ENCODE measurements around the gene DRC3.

Gene DRC3

GRCh38 chr17:18000030-18000408, 27.4 kb downstream of the DRC3 start:
- Histone ChIP-seq H3K27ac (ENCODE audit: low read length) (no peak overlapping the region), H3K9me3 (replicated peaks; ENCODE audit: insufficient read depth, low read length) (no peaks in the 10 kb centered on the region), H3K4me2 (ENCODE audit: low read depth, low read length) (no peak overlapping the region), H3K9me2 (replicated peaks; ENCODE audit: insufficient read depth, low read length) (no peaks in the 10 kb centered on the region), H3K4me1 (ENCODE audit: low read length) (no peaks in the 10 kb centered on the region), H3K9ac (ENCODE audit: low read length) (no peak overlapping the region), H3F3A (ENCODE audit: insufficient read depth, low read length) (no peaks in the 10 kb centered on the region), H2AFZ (ENCODE audit: low read length) (no peak overlapping the region), H3K79me2 (ENCODE audit: low read length) (no peaks in the 10 kb centered on the region), H3K27me3 (replicated peaks; ENCODE audit: insufficient read depth, low read length) (no peaks in the 10 kb centered on the region), H4K20me1 (ENCODE audit: insufficient read depth, low read length) (no peaks in the 10 kb centered on the region), H3K36me3 (replicated peaks; ENCODE audit: insufficient read depth, low read length) (no peaks in the 10 kb centered on the region), H3K4me3 (ENCODE audit: low read length) (no peak overlapping the region)
- DNase-seq: no peak
- TF ChIP-seq EZH2phosphoT487 (IDR thresholded peaks at IDR 0.05; ENCODE audit: low read length) (no peak), EZH2 (optimal IDR thresholded peaks at IDR 0.05; ENCODE audit: low read depth, low read length) (no peak), CTCF (IDR thresholded peaks at IDR 0.05; ENCODE audit: low read length) (no peak)

GRCh38 chr17:18002171-18002570, 29.5 kb downstream of the DRC3 start:
- Histone ChIP-seq H3K9ac (ENCODE audit: low read length) (no peak overlapping the region), H3K36me3 (replicated peaks; ENCODE audit: insufficient read depth, low read length) (no peaks in the 10 kb centered on the region), H3K9me3 (replicated peaks; ENCODE audit: insufficient read depth, low read length) (no peaks in the 10 kb centered on the region), H3K9me2 (replicated peaks; ENCODE audit: insufficient read depth, low read length) (no peaks in the 10 kb centered on the region), H3K79me2 (ENCODE audit: low read length) (no peaks in the 10 kb centered on the region), H4K20me1 (ENCODE audit: insufficient read depth, low read length) (no peaks in the 10 kb centered on the region), H3K4me2 (ENCODE audit: low read depth, low read length) (no peak overlapping the region), H3K4me3 (ENCODE audit: low read length) (no peak overlapping the region), H3K27ac (ENCODE audit: low read length) (no peak overlapping the region), H3F3A (ENCODE audit: insufficient read depth, low read length) (no peaks in the 10 kb centered on the region), H3K4me1 (ENCODE audit: low read length) (no peaks in the 10 kb centered on the region), H3K27me3 (replicated peaks; ENCODE audit: insufficient read depth, low read length) (no peaks in the 10 kb centered on the region), H2AFZ (ENCODE audit: low read length) (no peak overlapping the region)
- TF ChIP-seq CTCF (IDR thresholded peaks at IDR 0.05; ENCODE audit: low read length) (no peak), EZH2phosphoT487 (IDR thresholded peaks at IDR 0.05; ENCODE audit: low read length) (no peak), EZH2 (optimal IDR thresholded peaks at IDR 0.05; ENCODE audit: low read depth, low read length) (no peak)
- no peak for DNase-seq

DNA sequence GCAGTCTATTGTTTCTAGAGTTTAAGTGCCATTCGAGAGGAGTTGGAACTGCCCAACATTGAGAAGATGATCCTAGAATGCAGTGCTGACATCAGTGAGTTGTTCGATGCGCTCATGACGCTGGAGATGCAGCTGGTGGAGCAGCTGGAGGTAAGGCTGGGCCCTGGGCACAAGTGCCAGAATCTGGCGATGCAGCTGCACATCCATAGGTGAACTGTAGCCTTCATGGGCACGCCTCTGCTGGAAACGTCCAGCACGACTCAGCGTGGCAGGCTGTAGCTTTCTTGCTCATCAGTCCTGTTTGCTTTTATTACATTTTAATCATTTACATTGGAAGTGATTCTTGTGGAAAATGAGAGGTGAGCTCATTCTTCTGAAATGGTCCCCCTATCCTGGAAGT, 31.7 kb downstream of the DRC3 start:
- no peaks in the 10 kb centered on the region for H3K36me3 ChIP-seq (replicated peaks; ENCODE audit: insufficient read depth, low read length)
- H3K27ac ChIP-seq (ENCODE audit: low read length): no peak overlapping the region
- H3K9ac ChIP-seq (ENCODE audit: low read length): no peak overlapping the region
- H3K79me2 ChIP-seq (ENCODE audit: low read length): no peaks in the 10 kb centered on the region
- H2AFZ ChIP-seq (ENCODE audit: low read length): no peak overlapping the region
- H3K9me2 ChIP-seq (replicated peaks; ENCODE audit: insufficient read depth, low read length): no peaks in the 10 kb centered on the region
- H3K9me3 ChIP-seq (replicated peaks; ENCODE audit: insufficient read depth, low read length): no peaks in the 10 kb centered on the region
- H3K4me3 ChIP-seq (ENCODE audit: low read length): no peak overlapping the region
- H3K4me2 ChIP-seq (ENCODE audit: low read depth, low read length): no peak overlapping the region
- no peaks in the 10 kb centered on the region for H4K20me1 ChIP-seq (ENCODE audit: insufficient read depth, low read length)
- DNase-seq: no peak
- no peaks in the 10 kb centered on the region for H3K4me1 ChIP-seq (ENCODE audit: low read length)
- TF ChIP-seq EZH2phosphoT487 (IDR thresholded peaks at IDR 0.05; ENCODE audit: low read length) (no peak), CTCF (IDR thresholded peaks at IDR 0.05; ENCODE audit: low read length) (no peak), EZH2 (optimal IDR thresholded peaks at IDR 0.05; ENCODE audit: low read depth, low read length) (no peak)
- no peaks in the 10 kb centered on the region for H3K27me3 ChIP-seq (replicated peaks; ENCODE audit: insufficient read depth, low read length)
- H3F3A ChIP-seq (ENCODE audit: insufficient read depth, low read length): no peaks in the 10 kb centered on the region
